HepG2 (cell line): ENCODE data around the gene LAP3. TPM values are rescaled to one million over a fixed set of nuclear protein-coding genes. Genes with fewer than 3 reads are reported as not detected.

Experiments
- AKAP8 ChIP-seq: sonication (generic); formaldehyde crosslinking; IDR thresholded peaks from 2 replicates; pipeline ENCODE4 v1.5.1; 2020; ENCODE audit warnings: mild to moderate bottlenecking, missing genetic modification reagents
- ATF2 ChIP-seq: sonication (generic); formaldehyde crosslinking; IDR thresholded peaks from 2 replicates; pipeline ENCODE4 v1.4.0; 2020; ENCODE audit warnings: missing genetic modification reagents
- CENPX ChIP-seq: sonication (generic); formaldehyde crosslinking; IDR thresholded peaks from 2 replicates; pipeline ENCODE4 v1.9.0; 2021; ENCODE audit warnings: mild to moderate bottlenecking, missing genetic modification reagents, moderate library complexity
- HOXA3 ChIP-seq: sonication (generic); formaldehyde crosslinking; IDR thresholded peaks from 2 replicates; pipeline ENCODE4 v1.5.0; 2020; ENCODE audit warnings: missing genetic modification reagents
- NFE2L1 ChIP-seq: sonication (generic); formaldehyde crosslinking; IDR thresholded peaks from 2 replicates; pipeline ENCODE4 v1.4.0; 2020; ENCODE audit warnings: missing genetic modification reagents, mild to moderate bottlenecking, borderline replicate concordance
- REST ChIP-seq, 2 experiments: IDR thresholded peaks; 2 replicates each; pipeline ENCODE4 v1.6.1; 2011 to 2012; ENCODE audit warnings: low read length in 2 of 2, borderline replicate concordance in 1 of 2, low read depth in 1 of 2, mild to moderate bottlenecking in 1 of 2, moderate library complexity in 1 of 2
- SOX6 ChIP-seq, 2 experiments: fragments of 450-650 bp in 1 of 2; sonication (generic) in 1 of 2; formaldehyde crosslinking in 1 of 2; IDR thresholded peaks; 2 replicates each; pipeline versions ENCODE4 v1.4.0 to v1.6.1; 2017 to 2020; ENCODE audit warnings: antibody characterized with exemption in 1 of 2, mild to moderate bottlenecking in 1 of 2, missing genetic modification reagents in 1 of 2
- TEAD2 ChIP-seq: sonication (generic); formaldehyde crosslinking; IDR thresholded peaks from 2 replicates; pipeline ENCODE4 v1.9.0; 2021; ENCODE audit warnings: missing genetic modification reagents
- THYN1 ChIP-seq: sonication (generic); formaldehyde crosslinking; IDR thresholded peaks from 2 replicates; pipeline ENCODE4 v1.8.1; 2023; ENCODE audit warnings: low read depth, mild to moderate bottlenecking, moderate library complexity, missing genetic modification reagents, borderline replicate concordance
- ZBTB42 ChIP-seq: sonication (generic); formaldehyde crosslinking; IDR thresholded peaks from 2 replicates; pipeline ENCODE4 v1.5.0; 2020; ENCODE audit warnings: mild to moderate bottlenecking, missing genetic modification reagents
- ZBTB49 ChIP-seq: sonication (generic); formaldehyde crosslinking; IDR thresholded peaks from 2 replicates; pipeline ENCODE4 v1.4.0; 2020; ENCODE audit warnings: missing genetic modification reagents, borderline replicate concordance
- ZNF180 ChIP-seq: sonication (generic); formaldehyde crosslinking; IDR thresholded peaks from 2 replicates; pipeline ENCODE4 v1.4.0; 2020; ENCODE audit warnings: low read depth, missing genetic modification reagents, borderline replicate concordance
- ZNF280B ChIP-seq: sonication (generic); formaldehyde crosslinking; IDR thresholded peaks from 2 replicates; pipeline ENCODE4 v1.5.0; 2020; ENCODE audit warnings: missing genetic modification reagents, mild to moderate bottlenecking, borderline replicate concordance
- ZNF3 ChIP-seq: IDR thresholded peaks from 2 replicates; pipeline ENCODE4 v1.7.0; 2017; ENCODE audit warnings: inconsistent platforms
- ZNF468 ChIP-seq: sonication (generic); formaldehyde crosslinking; IDR thresholded peaks from 2 replicates; pipeline ENCODE4 v1.8.0; 2022; ENCODE audit warnings: mild to moderate bottlenecking, moderate library complexity, missing genetic modification reagents
- ZNF639 ChIP-seq: conservative IDR thresholded peaks from 2 replicates; pipeline ENCODE4 v1.6.1; 2018; ENCODE audit warnings: missing genetic modification reagents
- ZNF773 ChIP-seq: sonication (generic); formaldehyde crosslinking; IDR thresholded peaks from 2 replicates; pipeline ENCODE4 v1.4.0; 2020; ENCODE audit warnings: missing genetic modification reagents, borderline replicate concordance
- polyA plus RNA-seq, 8 experiments: library from polyadenylated mRNA; depleted of rRNA in 3 of 8; stranded (reverse) in 7 of 8; unstranded in 1 of 8; fragments of >200 nt; fragmentation: Illumina TruSeq in 4 of 8; extraction: Trizol in 4 of 8; gene quantifications; 2 replicates each; pipeline versions ENCODE4 v1.2.1 to v1.2.3, GENCODE V29; 2011 to 2016; ENCODE audit warnings: low read depth in 4 of 8, missing spikeins in 1 of 8, mixed read lengths in 1 of 8; ENCODE audit not compliant: insufficient read depth in 1 of 8
- total RNA-seq, 5 experiments: library from RNA; depleted of rRNA; stranded (reverse); fragments of >200 nt; fragmentation: Illumina TruSeq; extraction: Trizol; gene quantifications; 2 replicates each; pipeline ENCODE4 v1.2.3, GENCODE V29; 2016; ENCODE audit warnings: low read depth in 1 of 5

LAP3 gene
- total and polyA plus RNA-seq, 2 of the 13 experiments (the other 11 are each of a cell fraction or from before 2014, with no cell fraction given): 106 to 125 TPM

- no peak for TF ChIP-seq REST (IDR thresholded peaks at IDR 0.05; ENCODE audit: borderline replicate concordance in 1 of 2, low read depth in 1 of 2, low read length in 2 of 2)
- no peak for TF ChIP-seq ZBTB49 (CRISPR knock-in tag)
- TF ChIP-seq ZBTB42 (CRISPR knock-in tag): no peak
- TF ChIP-seq ZNF180 (CRISPR knock-in tag): no peak
- no peak for TF ChIP-seq CENPX (CRISPR knock-in tag)
- no peak for TF ChIP-seq HOXA3 (CRISPR knock-in tag)
- no peak for TF ChIP-seq NFE2L1 (CRISPR knock-in tag)
- TF ChIP-seq ZNF3: 0 out of 2 replicates have a peak, but pooled peaks have one; percentile 4
- TF ChIP-seq THYN1 (CRISPR knock-in tag): no peak
- TF ChIP-seq ZNF468 (CRISPR knock-in tag): no peak
- TF ChIP-seq AKAP8: no peak
- no peak for TF ChIP-seq ATF2 (CRISPR knock-in tag)
- TF ChIP-seq TEAD2: no peak
- TF ChIP-seq ZNF280B: no peak
- TF ChIP-seq ZNF639 (CRISPR knock-in tag): no peak
- no peak for TF ChIP-seq SOX6 (IDR thresholded peaks at IDR 0.05)
- no peak for TF ChIP-seq SOX6 (CRISPR knock-in tag; IDR thresholded peaks at IDR 0.05)
- TF ChIP-seq ZNF773: no peak
These were observed 875 bp downstream of the LAP3 start (continued) for GRCh38 chr4:17577665-17578481.
